Epithelial cell of esophagus (primary cell): ENCODE results near the gene HBE1.

Experiments
- DNase-seq: peaks from one replicate; pipeline ENCODE4 v3.0.0; 2010; ENCODE audit warnings: low read depth
- H3K4me3 ChIP-seq: 2 replicates; pipeline ENCODE4 v1.5.1; 2011; ENCODE audit warnings: mild to moderate bottlenecking, low read length, control low read depth
- CTCF ChIP-seq: IDR thresholded peaks from 2 replicates; pipeline ENCODE4 v1.5.1; 2011; ENCODE audit warnings: low read depth, mild to moderate bottlenecking, low read length, control low read depth, inconsistent platforms; ENCODE audit not compliant: insufficient read depth; ENCODE audit errors: missing control alignments

Gene HBE1

GRCh38 chr11:5285703-5286340, 16.1 kb upstream of the HBE1 start:
- no peak overlapping the region for H3K4me3 ChIP-seq
- peak; percentile 93 for DNase-seq

GRCh38 chr11:5284637-5285036, 14.9 kb upstream of the HBE1 start:
- DNase-seq: no peak
- H3K4me3 ChIP-seq: no peak overlapping the region
- no peak for TF ChIP-seq CTCF

More at GRCh38 chr11:5285703-5286340, 16.1 kb upstream of the HBE1 start:
- no peak for TF ChIP-seq CTCF

GRCh38 chr11:5283882-5284281, 14.1 kb upstream of the HBE1 start:
- DNase-seq: no peak
- no peak overlapping the region for H3K4me3 ChIP-seq
- no peak for TF ChIP-seq CTCF

- TF ChIP-seq CTCF: no peak
- H3K4me3 ChIP-seq: no peak overlapping the region
- DNase-seq: no peak
Measured at GRCh38 chr11:5283086-5283485, 13.3 kb upstream of the HBE1 start.

- DNase-seq: no peak
- no peak overlapping the region for H3K4me3 ChIP-seq
- no peak for TF ChIP-seq CTCF
Measured at GRCh38 chr11:5282628-5283027, 12.9 kb upstream of the HBE1 start.

- H3K4me3 ChIP-seq: no peak overlapping the region
- no peak for TF ChIP-seq CTCF
- no peak for DNase-seq
Measured at GRCh38 chr11:5281596-5281995, 11.9 kb upstream of the HBE1 start.

- no peak overlapping the region for H3K4me3 ChIP-seq
- peak; percentile 99 for DNase-seq
- no peak for TF ChIP-seq CTCF
Measured at GRCh38 chr11:5280582-5281102, 10.9 kb upstream of the HBE1 start.
